ENCODE data around the gene AGBL4.
"Not testable (repeated sequence)": the region's sequence is repeated elsewhere in the genome, so short reads cannot be mapped to it uniquely, and the experiment has no call there.

Gene AGBL4

GRCh38 chr1:49408346-49408745 lies 615.4 kb downstream of the AGBL4 start:
- DNase-seq: no peak

- no peak for DNase-seq
These were observed 626.7 kb downstream of the AGBL4 start for GRCh38 chr1:49397086-49397485.

DNA sequence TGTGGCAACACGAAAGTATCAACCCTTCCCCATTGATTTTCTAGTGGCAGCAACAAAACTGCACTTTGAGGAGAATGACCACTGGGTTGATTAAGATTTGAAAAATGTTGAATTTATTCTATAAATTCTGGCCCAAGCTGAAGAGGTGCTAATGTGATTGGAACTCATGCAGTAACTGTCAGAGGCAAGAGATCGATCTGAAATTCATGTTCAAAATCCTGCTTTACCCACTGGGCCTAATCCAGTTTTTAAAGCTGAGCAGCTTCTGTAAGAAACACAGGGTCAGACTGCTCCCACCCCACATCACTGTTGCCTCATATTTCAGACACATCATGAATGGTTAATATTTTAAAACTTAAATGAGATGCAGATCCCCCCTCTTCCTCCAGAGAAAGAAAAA lies 629.6 kb downstream of the AGBL4 start:
- DNase-seq: no peak

DNA sequence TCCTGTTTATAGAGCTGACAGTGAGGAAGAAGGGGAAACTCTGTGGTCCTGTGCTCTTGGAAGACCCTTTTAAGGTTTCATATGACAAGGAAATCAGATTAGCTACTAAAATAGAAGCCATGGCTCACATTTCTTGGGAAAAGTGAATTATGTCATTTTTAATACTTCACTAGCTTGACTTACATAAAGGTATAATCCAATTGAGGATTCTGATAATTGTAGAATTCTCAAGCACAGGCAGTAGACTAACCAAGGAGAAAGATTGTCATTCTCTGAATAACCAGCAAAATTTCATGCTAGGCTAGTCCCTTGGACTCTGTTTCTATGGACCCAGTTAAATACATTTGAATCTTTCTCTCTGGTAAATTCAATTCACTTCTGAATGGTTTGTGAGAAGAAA lies 634.1 kb downstream of the AGBL4 start:
- DNase-seq: no peak

DNA sequence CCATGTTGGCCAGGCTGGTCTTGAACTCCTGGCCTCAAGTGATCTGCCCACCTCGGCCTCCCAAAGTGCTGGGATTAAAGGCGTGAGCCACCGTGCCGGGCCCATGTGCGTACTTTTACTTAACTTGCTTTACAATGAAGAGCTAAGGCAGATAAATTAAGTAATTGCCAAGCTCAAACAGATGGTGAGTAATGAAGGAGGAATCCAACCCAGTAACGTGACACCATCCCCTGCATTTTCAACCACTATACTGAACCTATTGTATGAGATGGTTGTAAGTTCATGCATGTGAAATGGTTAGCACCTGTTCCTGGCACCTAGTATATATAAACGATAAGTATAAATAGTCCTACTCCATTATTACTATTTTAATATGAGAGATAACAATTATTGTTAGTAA lies 659.1 kb downstream of the AGBL4 start:
- DNase-seq: no peak

- DNase-seq: no peak
These were observed 660.1 kb downstream of the AGBL4 start for GRCh38 chr1:49363628-49364027.

DNA sequence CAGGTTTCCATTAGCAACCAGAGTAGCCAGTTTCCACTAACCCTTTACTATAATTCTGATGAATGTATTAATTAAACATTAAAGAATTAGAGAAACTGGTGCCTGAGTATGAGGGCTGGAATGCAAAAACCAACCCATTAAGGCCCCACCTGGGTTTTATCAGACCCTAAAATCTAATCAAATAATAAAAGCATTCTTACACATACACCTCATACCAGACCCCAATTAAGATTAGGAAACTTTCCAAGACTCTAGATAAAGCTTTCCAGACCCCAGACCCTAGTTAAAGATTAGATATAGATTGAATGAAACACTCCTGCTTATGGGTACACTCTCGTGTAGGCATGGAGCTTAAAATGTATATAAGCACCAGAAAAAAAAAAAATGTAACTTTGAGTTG lies 665.7 kb downstream of the AGBL4 start:
- no peak for DNase-seq

GRCh38 chr1:49356594-49356993 lies 667.2 kb downstream of the AGBL4 start:
- DNase-seq: no peak

- DNase-seq: no peak
These were observed 672.0 kb downstream of the AGBL4 start for GRCh38 chr1:49351768-49352167.

DNA sequence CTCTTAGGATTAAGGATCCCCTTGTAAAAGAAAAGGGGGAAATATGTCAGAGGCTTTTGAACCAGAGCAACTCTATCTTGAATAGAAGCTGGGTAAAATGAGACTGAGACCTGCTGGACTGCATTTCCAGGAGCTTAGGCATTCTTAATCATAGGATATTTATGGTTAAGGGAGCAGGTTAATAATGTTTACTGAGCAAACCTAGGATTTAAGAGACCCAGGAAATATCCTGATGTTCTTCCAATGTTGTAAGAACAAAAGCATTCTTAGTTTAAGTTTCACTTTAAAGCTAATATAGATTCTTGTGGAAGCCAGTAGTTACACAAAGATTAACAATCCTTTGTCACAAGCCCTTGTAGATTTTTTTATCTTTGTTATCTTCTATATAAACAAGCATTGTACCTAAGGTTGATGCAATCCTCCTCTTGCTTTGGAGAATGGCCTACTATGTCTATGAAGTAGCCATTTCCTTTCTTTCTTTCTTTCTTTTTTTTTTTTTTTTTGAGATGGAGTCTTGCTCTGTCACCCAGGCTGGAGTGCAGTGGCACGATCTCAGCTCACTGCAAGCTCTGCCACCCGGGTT lies 676.9 kb downstream of the AGBL4 start:
- no peak for DNase-seq

DNA sequence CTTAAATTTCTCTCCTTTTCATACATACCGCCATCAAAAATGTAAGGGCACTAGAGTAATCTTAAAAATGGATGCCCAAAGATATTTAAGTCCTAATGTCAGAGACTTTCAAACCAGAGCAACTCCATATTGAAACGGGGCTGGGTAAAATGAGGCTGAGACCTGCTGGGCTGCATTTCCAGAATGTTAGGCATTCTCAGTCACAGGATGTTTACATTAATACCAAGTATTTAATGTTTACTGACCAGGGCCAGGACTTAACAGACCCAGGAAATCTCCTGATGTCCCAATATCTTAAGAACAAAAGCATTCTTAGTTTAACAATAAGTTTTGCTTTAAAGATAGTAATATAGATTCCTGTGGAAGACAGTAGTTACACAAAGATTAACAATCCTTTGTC lies 683.2 kb downstream of the AGBL4 start:
- no peak for DNase-seq

GRCh38 chr1:49339043-49339442 lies 684.7 kb downstream of the AGBL4 start:
- no peak for DNase-seq

GRCh38 chr1:49337251-49337650 lies 686.5 kb downstream of the AGBL4 start:
- no peak for DNase-seq

DNA sequence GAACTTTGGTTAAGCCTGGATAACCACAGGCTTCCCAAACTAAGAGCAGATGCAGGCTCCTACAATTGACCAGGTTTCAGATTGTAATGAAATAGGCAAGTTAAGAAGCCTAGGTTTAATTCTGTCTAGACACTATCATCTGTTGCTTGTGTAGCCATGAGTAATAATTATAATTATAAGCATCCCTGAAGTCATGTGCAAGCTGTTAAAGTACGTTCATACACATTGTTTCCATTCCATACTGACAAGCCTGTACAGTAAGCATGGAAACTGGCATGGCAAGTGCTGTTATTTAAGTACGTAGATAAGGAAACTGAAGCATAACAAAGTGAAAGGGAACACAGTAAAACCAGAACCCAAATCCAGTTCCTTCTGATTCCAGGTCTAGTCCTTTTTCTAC lies 689.8 kb downstream of the AGBL4 start:
- DNase-seq: no peak

DNA sequence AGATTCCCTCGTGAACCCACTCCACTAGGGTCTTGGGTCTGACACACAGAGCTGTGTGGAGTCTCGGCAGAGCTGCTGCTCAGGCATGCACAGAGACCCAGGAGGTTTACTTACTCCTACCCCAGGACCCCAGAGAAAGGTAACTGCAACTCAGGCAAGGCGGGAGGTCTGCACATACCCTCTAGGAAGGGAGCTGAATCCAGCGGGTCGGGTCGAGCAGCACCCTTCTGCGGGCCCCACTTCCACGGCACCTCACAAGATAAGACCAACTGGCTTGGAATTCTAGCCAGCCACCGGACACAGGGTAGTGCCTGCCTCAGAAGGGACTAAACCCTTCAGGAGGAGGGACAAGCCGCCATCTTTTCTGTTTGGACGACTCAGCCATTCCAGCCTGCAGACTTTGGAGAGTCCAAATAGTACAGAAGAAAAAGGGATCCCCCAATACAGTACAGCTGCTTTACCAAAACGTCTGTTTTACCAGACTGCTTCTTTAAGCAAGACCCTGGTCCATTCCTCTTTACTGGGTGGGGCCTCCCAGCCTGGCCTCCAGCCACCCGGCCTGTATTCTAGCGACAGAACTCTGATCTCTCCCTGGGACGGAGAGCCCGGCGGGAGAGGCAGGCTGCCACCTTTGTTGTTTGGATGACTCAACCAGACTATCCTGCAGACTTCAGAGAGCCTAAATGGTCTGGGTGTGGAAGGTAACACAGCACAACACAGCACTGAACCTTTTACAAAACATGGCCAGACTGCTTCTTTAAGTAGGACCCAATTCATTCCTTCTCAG lies 692.5 kb downstream of the AGBL4 start:
- DNase-seq: no peak

DNA sequence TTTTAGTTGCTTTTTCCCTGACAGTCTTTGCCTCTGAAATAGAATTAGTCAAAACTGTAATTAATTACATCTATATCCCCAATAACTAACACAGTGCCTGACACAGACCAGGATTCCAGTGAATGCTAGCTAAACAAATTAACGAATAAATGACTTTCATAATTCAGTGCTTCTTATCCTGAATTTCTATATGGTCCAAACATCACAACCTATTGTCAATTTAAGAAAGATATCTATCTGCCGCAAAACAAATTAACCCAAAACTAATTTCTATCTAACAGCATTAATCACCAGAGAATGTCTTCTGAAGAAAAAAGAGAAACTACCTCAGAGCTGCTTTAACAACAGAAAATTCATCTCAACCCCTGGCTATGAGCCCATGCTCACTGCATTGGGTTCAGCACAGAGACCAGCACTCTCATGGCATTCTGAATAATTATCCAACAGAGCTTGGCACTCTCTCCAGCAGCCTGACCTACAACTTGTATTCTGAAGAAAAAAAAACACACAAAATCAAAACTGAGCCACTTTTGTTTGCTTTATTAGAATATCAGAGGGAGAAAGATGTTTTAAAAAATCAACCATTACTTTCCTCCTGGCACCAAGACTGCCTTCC lies 699.7 kb downstream of the AGBL4 start:
- DNase-seq: no peak

GRCh38 chr1:49320493-49320892 lies 703.3 kb downstream of the AGBL4 start:
- DNase-seq: not testable (repeated sequence)

GRCh38 chr1:49319426-49319963 lies 704.3 kb downstream of the AGBL4 start:
- DNase-seq: no peak

DNA sequence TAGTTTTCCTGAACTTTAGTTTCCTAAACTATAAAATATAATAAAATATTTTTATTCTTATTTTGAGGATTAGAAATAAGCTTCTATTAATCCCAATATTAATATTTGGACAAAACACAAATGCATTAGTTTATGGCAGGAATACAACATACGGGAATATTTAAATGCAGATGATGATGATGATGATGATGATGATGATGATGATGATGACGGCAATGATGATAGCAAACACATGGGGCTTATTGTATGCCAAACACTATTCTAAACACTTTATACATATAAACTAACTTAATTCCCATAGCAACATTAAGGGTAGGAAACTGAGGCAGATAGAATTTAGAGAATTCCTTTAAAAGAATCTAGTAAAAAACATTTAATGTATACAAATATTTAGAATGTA lies 705.5 kb downstream of the AGBL4 start:
- DNase-seq: no peak

- DNase-seq: no peak
These were observed 716.3 kb downstream of the AGBL4 start for GRCh38 chr1:49307457-49307856.

GRCh38 chr1:49306507-49307070 lies 717.2 kb downstream of the AGBL4 start:
- DNase-seq: no peak

- DNase-seq: not testable (repeated sequence)
These were observed 721.4 kb downstream of the AGBL4 start for GRCh38 chr1:49302400-49302799.

- no peak for DNase-seq
These were observed 725.5 kb downstream of the AGBL4 start for GRCh38 chr1:49298304-49298703.

DNA sequence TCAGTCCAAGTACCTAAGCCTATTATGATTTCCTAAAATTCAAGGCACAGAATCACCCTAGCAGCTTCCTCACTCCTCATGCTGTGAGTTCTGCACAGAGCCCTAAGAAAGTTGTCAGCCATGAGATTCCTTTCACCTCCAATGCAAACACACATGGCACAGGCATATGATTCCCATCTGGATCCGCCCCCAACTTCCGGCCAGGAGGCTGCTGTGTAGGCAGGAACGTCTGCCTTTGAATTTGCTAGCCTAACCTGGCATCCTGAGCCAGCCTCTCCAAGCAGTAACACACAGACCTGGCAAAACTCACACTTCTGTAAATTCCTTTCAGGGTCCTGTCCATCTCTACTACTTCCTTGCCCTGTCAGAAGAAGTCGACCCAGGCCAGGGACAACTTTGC lies 726.0 kb downstream of the AGBL4 start:
- no peak for DNase-seq
